HEK293 (cell line): Measurements from ENCODE around the gene ABR.

Experiments used
- CTCF ChIP-seq: fragments of 450-650 bp; formaldehyde crosslinking; IDR thresholded peaks from 2 replicates; pipeline ENCODE4 v1.5.1; 2016; ENCODE audit warnings: missing biosample characterization, missing genetic modification characterization
- PRDM4 ChIP-seq: fragments of 450-650 bp; formaldehyde crosslinking; IDR thresholded peaks from 2 replicates; pipeline ENCODE4 v1.5.1; 2017; ENCODE audit warnings: missing biosample characterization, missing genetic modification characterization
- REST ChIP-seq: fragments of 450-650 bp; formaldehyde crosslinking; IDR thresholded peaks from 2 replicates; pipeline ENCODE4 v1.5.1; 2016; ENCODE audit warnings: missing biosample characterization, missing genetic modification characterization
- TCF7L2 ChIP-seq: IDR thresholded peaks from 2 replicates; pipeline ENCODE4 v1.6.1; 2011; ENCODE audit warnings: low read depth, mild to moderate bottlenecking, inconsistent platforms, low read length, moderate library complexity, borderline replicate concordance

- TF ChIP-seq CTCF (no peak), REST (tag by site-specific recombination) (no peak), TCF7L2 (no peak), PRDM4 (tag by site-specific recombination) (no peak)
Observed at GRCh38 chr17:1021147-1021546, 158.6 kb downstream of the ABR start.
